Panc1 (cell line): ENCODE results near the gene FYCO1.

Experiments
- CTCF ChIP-seq: fragments of 450-650 bp; IDR thresholded peaks from 2 replicates; pipeline ENCODE4 v1.5.1; 2017; ENCODE audit warnings: mild to moderate bottlenecking
- POLR2AphosphoS5 ChIP-seq: IDR thresholded peaks from 2 replicates; pipeline ENCODE4 v1.6.1; 2012; ENCODE audit warnings: mild to moderate bottlenecking, low read depth, low read length, moderate library complexity
- REST ChIP-seq, 2 experiments: IDR thresholded peaks; 2 replicates each; pipeline ENCODE4 v1.6.1; 2011 to 2012; ENCODE audit warnings: low read depth in 2 of 2, control low read depth in 1 of 2, low read length in 1 of 2, mild to moderate bottlenecking in 1 of 2, moderate library complexity in 1 of 2; ENCODE audit not compliant: insufficient read depth in 1 of 2
- SIN3A ChIP-seq: IDR thresholded peaks from 2 replicates; pipeline ENCODE4 v1.6.1; 2012; ENCODE audit warnings: low read depth, mild to moderate bottlenecking, low read length, moderate library complexity, borderline replicate concordance; ENCODE audit not compliant: insufficient read depth
- TCF7L2 ChIP-seq: IDR thresholded peaks from 2 replicates; pipeline ENCODE4 v1.6.1; 2011; ENCODE audit warnings: mild to moderate bottlenecking, low read depth, low read length, inconsistent platforms

GRCh38 chr3:46006238-46007032 is 10.8 kb upstream of the FYCO1 start:
- no peak for TF ChIP-seq CTCF
- TF ChIP-seq POLR2AphosphoS5, result no peak
- TF ChIP-seq TCF7L2, result no peak
- TF ChIP-seq REST (IDR thresholded peaks at IDR 0.05; ENCODE audit: insufficient read depth in 1 of 2, low read depth in 2 of 2, low read length in 1 of 2), result no peak
- TF ChIP-seq SIN3A, result no peak
